Tibial artery (tissue), 4 donors: ENCODE results near the gene CFAP251.

Experiments
- DNase-seq, 2 donors: peaks; one replicate each; pipeline ENCODE4 v3.0.0-alpha.2; 2019
- H3K27ac ChIP-seq, 2 donors: fragments of 200-600 bp; sonication (generic) in 1 of 2; 1 replicate in 1 of 2; 2 replicates in 1 of 2; pipeline ENCODE4 v1.5.1; 2018 to 2019; ENCODE audit warnings: mild to moderate bottlenecking in 1 of 2
- H3K27me3 ChIP-seq, 2 donors: fragments of 200-600 bp; sonication (generic) in 1 of 2; one replicate each; pipeline versions ENCODE4 v1.5.1 to v1.6.0; 2016 to 2019
- H3K36me3 ChIP-seq, 3 donors: fragments of 200-600 bp; sonication (generic) in 2 of 3; one replicate each; pipeline ENCODE4 v1.5.1; 2016 to 2019; ENCODE audit warnings: mild to moderate bottlenecking in 2 of 3
- H3K4me1 ChIP-seq, 4 donors: fragments of 200-600 bp; sonication (generic) in 2 of 4; 1 replicate in 3 of 4; 2 replicates in 1 of 4; pipeline ENCODE4 v1.5.1; 2016 to 2019
- H3K4me3 ChIP-seq, 2 donors: fragments of 200-600 bp; sonication (generic) in 1 of 2; 1 replicate in 1 of 2; 2 replicates in 1 of 2; pipeline ENCODE4 v1.5.1; 2018 to 2019; ENCODE audit warnings: mild to moderate bottlenecking in 2 of 2
- H3K9me3 ChIP-seq, 3 donors: fragments of 200-600 bp; sonication (generic) in 1 of 3; one replicate each; pipeline ENCODE4 v1.5.1; 2016 to 2019
- intact Hi-C: fragments of 100-400 bp; cut with DNase I; formaldehyde crosslinking; loops from one replicate; pipeline ENCODE4 v1.15.0; 2023; ENCODE audit warnings: low total_unique reads
- TF ChIP-seq, protein P1 (sequence below), 2 experiments: fragments of 200-600 bp in 1 of 2; fragments of 450-650 bp in 1 of 2; IDR thresholded peaks; one replicate each; pipeline ENCODE4 v1.5.1; 2017 to 2019; ENCODE audit warnings: antibody characterized with exemption in 2 of 2, mild to moderate bottlenecking in 1 of 2, moderate library complexity in 1 of 2

CFAP251 gene

DNA sequence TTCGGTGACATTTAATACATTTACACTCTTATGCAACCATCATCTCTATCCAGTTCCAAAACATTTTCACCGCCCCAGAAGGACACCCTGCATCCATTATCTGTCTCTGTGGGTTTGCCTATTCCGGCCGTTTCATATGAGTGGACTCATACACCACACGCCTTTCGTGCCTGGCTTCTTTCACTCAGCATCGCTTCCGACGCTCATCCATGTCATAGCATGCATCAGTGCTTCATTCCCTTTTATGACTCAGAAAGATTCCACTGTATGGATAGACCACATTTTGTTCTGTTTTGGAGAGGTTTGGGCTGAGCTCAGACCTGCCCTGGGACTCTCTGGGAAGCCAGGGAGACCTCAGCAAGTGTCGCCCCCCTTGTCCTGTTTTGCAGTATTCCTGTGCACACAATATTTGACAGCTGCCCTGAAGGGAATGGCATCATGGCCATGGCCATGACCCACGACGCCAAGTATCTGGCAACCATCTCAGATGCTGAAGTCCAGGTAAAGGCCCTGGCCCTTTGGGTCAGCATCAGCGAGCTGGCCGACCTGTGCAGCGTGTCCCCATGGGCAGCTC lies 23.8 kb downstream of the CFAP251 start:
- H3K27ac ChIP-seq: no peak overlapping the region
- H3K4me3 ChIP-seq: no peak overlapping the region
- intact Hi-C loops: no loop called here
- TF ChIP-seq, protein P1, sequence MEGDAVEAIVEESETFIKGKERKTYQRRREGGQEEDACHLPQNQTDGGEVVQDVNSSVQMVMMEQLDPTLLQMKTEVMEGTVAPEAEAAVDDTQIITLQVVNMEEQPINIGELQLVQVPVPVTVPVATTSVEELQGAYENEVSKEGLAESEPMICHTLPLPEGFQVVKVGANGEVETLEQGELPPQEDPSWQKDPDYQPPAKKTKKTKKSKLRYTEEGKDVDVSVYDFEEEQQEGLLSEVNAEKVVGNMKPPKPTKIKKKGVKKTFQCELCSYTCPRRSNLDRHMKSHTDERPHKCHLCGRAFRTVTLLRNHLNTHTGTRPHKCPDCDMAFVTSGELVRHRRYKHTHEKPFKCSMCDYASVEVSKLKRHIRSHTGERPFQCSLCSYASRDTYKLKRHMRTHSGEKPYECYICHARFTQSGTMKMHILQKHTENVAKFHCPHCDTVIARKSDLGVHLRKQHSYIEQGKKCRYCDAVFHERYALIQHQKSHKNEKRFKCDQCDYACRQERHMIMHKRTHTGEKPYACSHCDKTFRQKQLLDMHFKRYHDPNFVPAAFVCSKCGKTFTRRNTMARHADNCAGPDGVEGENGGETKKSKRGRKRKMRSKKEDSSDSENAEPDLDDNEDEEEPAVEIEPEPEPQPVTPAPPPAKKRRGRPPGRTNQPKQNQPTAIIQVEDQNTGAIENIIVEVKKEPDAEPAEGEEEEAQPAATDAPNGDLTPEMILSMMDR (IDR thresholded peaks at IDR 0.05): no peak
- no peaks in the 10 kb centered on the region for H3K4me1 ChIP-seq
- no peak for DNase-seq
- no peaks in the 10 kb centered on the region for H3K9me3 ChIP-seq
- no peaks in the 10 kb centered on the region for H3K27me3 ChIP-seq
- peaks cover 0 to 20% (median under 1%) of the 10 kb centered on the region in 3 donors for H3K36me3 ChIP-seq

DNA sequence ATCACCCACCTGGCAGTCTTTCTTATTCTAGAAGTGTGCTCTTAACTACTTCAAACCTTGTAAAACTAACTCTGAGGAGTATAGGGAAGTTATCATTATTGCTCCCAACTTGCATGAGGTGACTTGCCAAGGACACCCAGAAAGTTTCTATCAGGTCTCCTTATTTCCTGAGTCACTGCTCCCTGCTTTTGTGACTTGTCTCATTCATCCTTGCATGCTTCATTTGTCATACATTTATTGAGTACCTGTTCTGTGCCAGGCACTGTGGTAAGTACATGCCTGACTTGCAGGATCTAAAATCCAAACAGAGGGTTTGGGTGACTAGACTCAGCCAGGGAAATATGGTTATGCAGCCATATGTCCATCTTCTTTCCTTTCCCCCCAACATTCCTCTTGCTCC lies 25.5 kb downstream of the CFAP251 start:
- H3K36me3 ChIP-seq: peaks cover 0 to 15% (median 0%) of the 10 kb centered on the region in 3 donors
- DNase-seq: no peak
- H3K9me3 ChIP-seq: no peaks in the 10 kb centered on the region
- TF ChIP-seq, protein P1 (IDR thresholded peaks at IDR 0.05): no peak
- H3K27ac ChIP-seq: no peak overlapping the region
- no peaks in the 10 kb centered on the region for H3K27me3 ChIP-seq
- H3K4me1 ChIP-seq: no peaks in the 10 kb centered on the region
- no peak overlapping the region for H3K4me3 ChIP-seq
- intact Hi-C loops: no loop called here

DNA sequence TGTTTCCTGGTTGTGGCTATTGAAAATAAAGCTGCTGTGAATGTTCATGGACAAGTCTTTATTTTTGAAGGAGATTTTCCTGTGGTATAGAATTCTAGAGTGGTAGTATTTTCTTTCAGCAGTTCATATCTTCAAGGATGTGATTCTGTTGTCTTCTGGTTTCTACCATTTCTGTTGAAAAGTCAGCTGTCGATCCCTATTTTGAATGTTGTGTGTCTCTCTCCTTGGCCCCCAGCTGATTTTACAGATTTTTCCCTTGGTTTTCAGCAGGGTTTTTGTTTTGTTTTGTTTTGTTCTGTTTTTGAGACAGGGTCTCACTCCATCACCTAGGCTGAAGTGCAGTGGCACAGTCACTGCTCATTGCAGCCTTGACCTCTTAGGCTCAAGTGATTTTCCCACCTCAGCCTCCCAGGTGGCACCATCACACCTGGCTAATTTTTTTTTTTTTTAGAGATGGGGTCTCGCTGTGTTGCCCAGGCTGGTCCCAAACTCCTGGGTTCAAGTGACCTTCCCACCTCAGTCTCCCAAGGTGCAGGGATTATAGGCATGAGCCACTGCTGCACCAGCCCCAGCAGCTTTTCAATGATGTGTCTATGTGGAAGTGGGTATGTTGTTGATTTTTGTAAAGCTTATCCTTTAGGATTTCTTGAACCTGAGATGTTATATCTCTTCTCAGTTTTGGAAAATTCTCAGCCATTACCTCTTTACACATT lies 28.1 kb downstream of the CFAP251 start:
- DNase-seq: no peak
- H3K27me3 ChIP-seq: no peaks in the 10 kb centered on the region
- no peak overlapping the region for H3K27ac ChIP-seq
- intact Hi-C loops: no loop called here
- peaks cover 0 to 15% (median 0%) of the 10 kb centered on the region in 3 donors for H3K36me3 ChIP-seq
- no peak overlapping the region for H3K4me3 ChIP-seq
- TF ChIP-seq, protein P1 (IDR thresholded peaks at IDR 0.05): no peak
- H3K9me3 ChIP-seq: no peaks in the 10 kb centered on the region
- no peaks in the 10 kb centered on the region for H3K4me1 ChIP-seq

DNA sequence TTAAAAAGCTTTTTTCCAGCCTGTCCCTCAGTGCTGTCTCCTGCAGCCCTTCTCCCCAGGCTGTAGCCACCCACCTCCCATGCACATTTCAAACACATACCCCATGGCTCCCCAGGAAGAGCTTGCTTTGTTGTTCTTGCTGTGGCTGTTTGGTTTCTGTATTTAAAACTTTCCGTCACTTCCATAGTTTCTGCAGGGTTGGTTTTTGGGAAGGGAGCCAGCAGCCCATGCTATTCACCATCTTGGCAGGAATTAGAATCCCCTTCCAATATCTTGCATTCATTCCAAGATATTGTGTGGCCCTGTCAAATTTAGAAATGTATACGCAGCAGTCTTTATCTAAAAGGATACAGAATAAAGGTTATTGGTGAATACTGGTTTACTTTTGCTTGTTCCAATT lies 29.6 kb downstream of the CFAP251 start:
- DNase-seq: no peak
- Histone ChIP-seq H3K27ac (no peak overlapping the region), H3K4me1 (no peaks in the 10 kb centered on the region), H3K4me3 (no peak overlapping the region), H3K27me3 (no peaks in the 10 kb centered on the region), H3K36me3 (peaks cover 0 to 8% (median 0%) of the 10 kb centered on the region in 3 donors), H3K9me3 (no peaks in the 10 kb centered on the region)
- intact Hi-C loops: no loop called here
- TF ChIP-seq, protein P1 (IDR thresholded peaks at IDR 0.05): no peak

DNA sequence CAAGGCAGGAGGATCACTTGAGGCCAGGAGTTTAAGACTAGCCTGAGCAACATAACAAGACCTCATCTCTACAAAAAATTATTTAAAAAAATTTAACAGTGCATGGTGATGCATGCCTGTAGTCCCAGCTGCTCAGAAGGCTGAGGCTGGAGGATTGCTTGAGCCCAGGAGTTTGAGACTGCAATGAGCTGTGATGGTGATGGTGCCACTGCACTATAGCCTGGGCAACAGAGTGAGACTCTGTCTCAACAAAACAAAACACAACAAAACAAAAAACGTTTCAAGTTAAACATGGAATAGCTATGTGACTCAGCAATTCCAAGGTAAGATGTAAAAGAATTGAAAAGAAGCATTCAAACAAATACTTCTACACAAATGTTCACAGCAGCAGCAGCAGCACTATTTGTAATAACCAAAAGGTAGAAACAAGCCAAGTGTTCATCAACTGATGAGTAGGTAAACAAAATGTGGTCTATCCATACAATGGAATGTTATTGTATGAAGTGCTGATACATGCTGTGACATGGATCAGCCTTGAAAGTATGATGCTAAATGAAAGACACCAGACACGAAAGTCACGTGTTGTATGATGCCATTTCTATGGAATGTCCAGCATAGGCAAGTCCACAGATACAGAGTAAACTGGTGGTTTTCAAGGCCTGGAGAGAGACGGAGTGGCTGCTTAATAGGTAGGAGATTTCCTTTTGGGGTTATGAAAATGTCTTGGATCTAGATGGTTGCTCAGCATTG lies 31.4 kb downstream of the CFAP251 start:
- no peak for DNase-seq
- intact Hi-C loops: no loop called here
- no peak overlapping the region for H3K27ac ChIP-seq
- no peaks in the 10 kb centered on the region for H3K36me3 ChIP-seq
- TF ChIP-seq, protein P1 (IDR thresholded peaks at IDR 0.05): no peak
- H3K4me1 ChIP-seq: no peaks in the 10 kb centered on the region
- H3K9me3 ChIP-seq: no peaks in the 10 kb centered on the region
- no peaks in the 10 kb centered on the region for H3K27me3 ChIP-seq
- H3K4me3 ChIP-seq: no peak overlapping the region
